GM12878 (cell line): ENCODE measurements around the gene OPCML. TPM values are rescaled to one million over a fixed set of nuclear protein-coding genes. Genes with fewer than 3 reads are reported as not detected.

Experiments
- ATAC-seq: fragments of 200-7000 bp; cut with Tn5 transposase; 3 replicates; pipeline ENCODE4 v1.9.1; 2020; ENCODE audit warnings: mild to moderate bottlenecking, moderate library complexity
- BruUV-seq: library from RNA; stranded (reverse); fragments of 400-500 nt; replicated peaks from 2 replicates; lab custom pipeline; 2021; lab: Mats Ljungman, UMichigan
- CTCF ChIA-PET: fragments of 300-600 bp; sonication (Branson Sonifier 250); formaldehyde crosslinking; extraction: SDS; loops from one replicate; lab custom pipeline; 2021; ENCODE audit warnings: inconsistent platforms; lab: Yijun Ruan, JAX
- POLR2A ChIA-PET: fragments of 350-600 bp; formaldehyde crosslinking; extraction: SDS; loops from one replicate; lab custom pipeline; 2021; ENCODE audit warnings: inconsistent platforms; lab: Charles Lee
- RAD21 ChIA-PET: fragments of 300-600 bp; sonication (Branson Sonifier 250); formaldehyde crosslinking; loops from one replicate; lab custom pipeline; 2023; ENCODE audit warnings: antibody characterized with exemption; ENCODE audit not compliant: unreplicated experiment; lab: Charles Lee
- SMC1A ChIA-PET: fragments of 300-600 bp; sonication (Branson Sonifier 250); formaldehyde crosslinking; loops from one replicate; lab custom pipeline; 2023; ENCODE audit not compliant: unreplicated experiment, uncharacterized antibody; lab: Charles Lee
- DNase-seq: peaks from one replicate; pipeline ENCODE4 v3.0.0-alpha.2; 2011; ENCODE audit warnings: low read depth, low spot score
- FAIRE-seq: peaks from 3 replicates; lab custom pipeline; 2011; peaks lifted over from hg19 to GRCh38; lab: Jason Lieb, UNC
- H2AFZ ChIP-seq: 2 replicates; pipeline ENCODE4 v1.6.0; 2011; ENCODE audit warnings: low read depth, low read length, control low read depth; ENCODE audit not compliant: control insufficient read depth
- H3K27ac ChIP-seq: 2 replicates; pipeline ENCODE4 v1.5.1; 2011; ENCODE audit warnings: control low read depth; ENCODE audit not compliant: control insufficient read depth, insufficient read depth
- H3K27me3 ChIP-seq, 2 experiments: replicated peaks in 1 of 2; 2 replicates each; pipeline versions ENCODE4 v1.6.0 to v1.6.1; 2011; ENCODE audit warnings: low read length in 1 of 2; ENCODE audit not compliant: control insufficient read depth in 2 of 2, insufficient read depth in 2 of 2
- H3K36me3 ChIP-seq, 2 experiments: 2 replicates each; pipeline ENCODE4 v1.5.1; 2011; ENCODE audit warnings: low read length in 1 of 2; ENCODE audit not compliant: control insufficient read depth in 2 of 2, insufficient read depth in 2 of 2
- H3K4me1 ChIP-seq: 2 replicates; pipeline ENCODE4 v1.6.1; 2011; ENCODE audit warnings: mild to moderate bottlenecking, low read length, moderate library complexity, mixed read lengths; ENCODE audit not compliant: control insufficient read depth, insufficient read depth
- H3K4me2 ChIP-seq: 2 replicates; pipeline ENCODE4 v1.6.0; 2011; ENCODE audit warnings: control low read depth; ENCODE audit not compliant: control insufficient read depth, insufficient read depth
- H3K4me3 ChIP-seq: fragments of 200-600 bp; sonication (generic); 2 replicates; pipeline ENCODE4 v1.5.1; 2016
- H3K79me2 ChIP-seq: 2 replicates; pipeline ENCODE4 v1.6.0; 2011; ENCODE audit warnings: low read length; ENCODE audit not compliant: control insufficient read depth, insufficient read depth
- H3K9ac ChIP-seq: 2 replicates; pipeline ENCODE4 v1.8.0; 2011; ENCODE audit warnings: low read length, control low read depth, mixed read lengths; ENCODE audit not compliant: control insufficient read depth, insufficient read depth
- H3K9me3 ChIP-seq: replicated peaks from 3 replicates; pipeline ENCODE4 v1.5.1; 2011; ENCODE audit warnings: mild to moderate bottlenecking, low read length; ENCODE audit not compliant: control insufficient read depth, insufficient read depth
- H4K20me1 ChIP-seq: 2 replicates; pipeline ENCODE4 v1.6.0; 2011; ENCODE audit not compliant: control insufficient read depth, insufficient read depth
- BCLAF1 ChIP-seq: fragments of 450-650 bp; IDR thresholded peaks from 2 replicates; pipeline ENCODE4 v1.6.1; 2017; ENCODE audit warnings: antibody characterized with exemption, mild to moderate bottlenecking, moderate library complexity
- CBX3 ChIP-seq: fragments of 200-600 bp; sonication (generic); IDR thresholded peaks from 2 replicates; pipeline ENCODE4 v1.6.1; 2016; ENCODE audit warnings: low read depth, borderline replicate concordance
- HCFC1 ChIP-seq: fragments of 150-350 bp; IDR thresholded peaks from 2 replicates; pipeline ENCODE4 v1.6.1; 2014; ENCODE audit warnings: low read length
- KAT2A ChIP-seq: conservative IDR thresholded peaks from 2 replicates; pipeline ENCODE4 v1.6.1; 2011; ENCODE audit warnings: low read depth, low read length; ENCODE audit not compliant: control insufficient read depth
- KDM1A ChIP-seq: fragments of 200-600 bp; sonication (generic); IDR thresholded peaks from 2 replicates; pipeline ENCODE4 v1.6.1; 2016; ENCODE audit warnings: borderline replicate concordance
- POLR2AphosphoS2 ChIP-seq: IDR thresholded peaks from 2 replicates; pipeline ENCODE4 v1.6.1; 2011; ENCODE audit warnings: low read depth, mild to moderate bottlenecking, low read length, improper control_type of control experiment, moderate library complexity
- RAD21 ChIP-seq: IDR thresholded peaks from 2 replicates; pipeline ENCODE4 v1.6.1; 2011; ENCODE audit warnings: mild to moderate bottlenecking, low read depth, low read length, moderate library complexity; ENCODE audit not compliant: insufficient read depth
- RB1 ChIP-seq: fragments of 450-650 bp; formaldehyde crosslinking; IDR thresholded peaks from 2 replicates; pipeline ENCODE4 v1.6.1; 2017; ENCODE audit warnings: mild to moderate bottlenecking, borderline replicate concordance
- SPI1 ChIP-seq: IDR thresholded peaks from 2 replicates; pipeline ENCODE4 v1.6.1; 2011; ENCODE audit warnings: low read depth, mild to moderate bottlenecking, low read length, moderate library complexity, borderline replicate concordance; ENCODE audit not compliant: insufficient read depth
- ZNF592 ChIP-seq: fragments of 450-650 bp; IDR thresholded peaks from 2 replicates; pipeline ENCODE4 v1.6.1; 2017; ENCODE audit warnings: mild to moderate bottlenecking, moderate library complexity
- WGBS: methylation state at CpG from one replicate; pipeline ENCODE4 v1.1.6; 2016; ENCODE audit warnings: low lambda C conversion rate; ENCODE audit not compliant: insufficient replicate concordance, insufficient coverage; ENCODE audit errors: missing lambda C conversion rate; 5-methylcytosine and 5-hydroxymethylcytosine counted together
- in situ Hi-C: fragments of 300-500 bp; cut with MboI; formaldehyde crosslinking; loops from 9 replicates; pipeline ENCODE4 v1.14.3; 2018; ENCODE audit warnings: mixed read lengths
- intact Hi-C: fragments of 100-400 bp; cut with micrococcal nuclease; formaldehyde crosslinking; loops from one replicate; pipeline ENCODE4 v1.14.2; 2022; ENCODE audit not compliant: unreplicated experiment
- polyA plus RNA-seq, 11 experiments: library from polyadenylated mRNA; depleted of rRNA in 4 of 11; unstranded in 6 of 11; stranded (reverse) in 5 of 11; fragments of >200 nt; fragmentation: Nextera tagmentation in 4 of 11; fragmentation: Illumina TruSeq in 1 of 11; extraction: Ambion mirVana in 4 of 11; extraction: Trizol in 1 of 11; gene quantifications; 1 replicate in 1 of 11; 2 replicates in 10 of 11; pipeline versions ENCODE4 v1.2.1 to v1.2.3, GENCODE V29; 2011 to 2016; ENCODE audit warnings: inconsistent platforms in 2 of 11, missing spikeins in 2 of 11, low read depth in 1 of 11
- total RNA-seq, 4 experiments: library from RNA; depleted of rRNA in 3 of 4; stranded (reverse); fragments of >200 nt in 3 of 4; fragmentation: Illumina TruSeq in 1 of 4; extraction: Trizol in 1 of 4; gene quantifications; 2 replicates each; pipeline versions ENCODE4 v1.2.1 to v1.2.3, GENCODE V29; 2013 to 2021

The OPCML gene
- total and polyA plus RNA-seq, 10 of the 15 experiments (the other 5 are each of a cell fraction or from before 2014, with no cell fraction given), result 0.84 TPM; not detected in 9

GRCh38 chr11:133355095-133355494 is 177.2 kb downstream of the OPCML start:
- no peak overlapping the region for H3K4me2 ChIP-seq
- no peak overlapping the region for H2AFZ ChIP-seq
- POLR2A ChIA-PET, result no interaction called here
- peak; percentile 24; the same call in 2 of the 3 replicates for ATAC-seq
- no peak overlapping the region for H3K4me3 ChIP-seq
- no peak overlapping the region for H3K27ac ChIP-seq
- 0% methylated on average over 2 of the region's 2 CpGs for WGBS
- FAIRE-seq, result no peak
- no peak overlapping the region for H3K9ac ChIP-seq
- CTCF ChIA-PET, result interaction anchor here (1.0 kb wide), 1 partner anchor 14 kb away, joined by 3 read pairs; no protein-coding TSS in a partner anchor
- H3K79me2 ChIP-seq, result no peaks in the 10 kb centered on the region
- no peaks in the 10 kb centered on the region for H3K36me3 ChIP-seq
- DNase-seq, result no peak
- H3K27me3 ChIP-seq, result no peaks in the 10 kb centered on the region
- no peak for TF ChIP-seq CBX3
- peak; percentile 69 for TF ChIP-seq SPI1
- TF ChIP-seq, all 136 proteins: peak for 1
- Histone ChIP-seq H3K4me1 (no peaks in the 10 kb centered on the region), H3K9me3 (no peaks in the 10 kb centered on the region; the same call in 2 of the 3 replicates), H4K20me1 (no peaks in the 10 kb centered on the region)
- BruUV-seq, result no TSS peak
- in situ Hi-C loops, result no loop called here
- ChIA-PET SMC1A (interaction anchor here (0.7 kb wide), 2 partner anchors 12 to 43 kb away, joined by 3 read pairs; no protein-coding TSS in a partner anchor), RAD21 (no interaction called here)
- intact Hi-C loops, result no loop called here

- ChIA-PET RAD21 (no interaction called here), SMC1A (no interaction called here), POLR2A (no interaction called here), CTCF (no interaction called here)
- Histone ChIP-seq H3K27me3 (no peaks in the 10 kb centered on the region), H3K27ac (no peak overlapping the region), H4K20me1 (no peaks in the 10 kb centered on the region), H3K4me2 (no peak overlapping the region), H3K4me3 (no peak overlapping the region), H3K4me1 (no peaks in the 10 kb centered on the region), H3K36me3 (no peaks in the 10 kb centered on the region), H3K9ac (no peak overlapping the region), H3K9me3 (no peaks in the 10 kb centered on the region; the same call in 2 of the 3 replicates), H2AFZ (no peak overlapping the region), H3K79me2 (no peaks in the 10 kb centered on the region)
- FAIRE-seq (no peak), DNase-seq (no peak), ATAC-seq (no peak)
- 39% methylated on average over 4 of the region's 4 CpGs for WGBS
- intact Hi-C loops, result no loop called here
- BruUV-seq, result no TSS peak
- in situ Hi-C loops, result no loop called here
- no peak for TF ChIP-seq POLR2AphosphoS2
- no peak for TF ChIP-seq RB1
- no peak for TF ChIP-seq BCLAF1
- TF ChIP-seq RAD21, result no peak
- no peak for TF ChIP-seq ZNF592
- no peak for TF ChIP-seq HCFC1
- no peak for TF ChIP-seq KDM1A
- TF ChIP-seq KAT2A, result no peak
Observed at GRCh38 chr11:133354069-133354468, 178.2 kb downstream of the OPCML start.
